DOHH2 (cell line): ENCODE results near the gene URB1.

ENCODE experiments used
- EZH2phosphoT487 ChIP-seq: fragments of 200-600 bp; sonication (generic); IDR thresholded peaks from 2 replicates; pipeline ENCODE4 v1.6.1; 2017; ENCODE audit warnings: borderline replicate concordance, mild to moderate bottlenecking, antibody characterized with exemption, low read length, moderate library complexity, mixed read lengths
- TF ChIP-seq, protein P1 (sequence below): fragments of 200-600 bp; sonication (generic); IDR thresholded peaks from one replicate; pipeline ENCODE4 v1.5.1; 2014; ENCODE audit warnings: antibody characterized with exemption, mild to moderate bottlenecking, low read depth, low read length; ENCODE audit not compliant: poor library complexity, severe bottlenecking

DNA sequence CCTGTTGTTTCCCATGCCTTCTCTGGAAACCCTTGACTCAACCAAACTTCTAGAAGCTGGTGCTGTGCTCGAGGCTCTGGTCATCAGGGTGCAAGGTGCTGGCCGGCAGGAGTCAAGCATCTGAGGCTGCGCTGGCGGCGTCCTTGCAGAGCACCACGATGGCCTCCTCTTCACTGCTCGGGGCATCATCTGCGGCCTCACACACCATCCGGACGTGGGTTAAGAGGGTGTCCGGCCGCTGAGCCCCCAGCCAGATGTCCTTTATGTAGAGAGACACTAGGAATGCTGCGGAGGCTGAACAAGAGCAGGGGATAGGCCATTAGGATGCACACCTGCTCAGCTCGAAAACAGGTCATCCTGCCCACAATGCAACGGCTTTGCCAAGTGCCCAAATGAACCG, 78.0 kb downstream of the URB1 start:
- TF ChIP-seq, protein P1, sequence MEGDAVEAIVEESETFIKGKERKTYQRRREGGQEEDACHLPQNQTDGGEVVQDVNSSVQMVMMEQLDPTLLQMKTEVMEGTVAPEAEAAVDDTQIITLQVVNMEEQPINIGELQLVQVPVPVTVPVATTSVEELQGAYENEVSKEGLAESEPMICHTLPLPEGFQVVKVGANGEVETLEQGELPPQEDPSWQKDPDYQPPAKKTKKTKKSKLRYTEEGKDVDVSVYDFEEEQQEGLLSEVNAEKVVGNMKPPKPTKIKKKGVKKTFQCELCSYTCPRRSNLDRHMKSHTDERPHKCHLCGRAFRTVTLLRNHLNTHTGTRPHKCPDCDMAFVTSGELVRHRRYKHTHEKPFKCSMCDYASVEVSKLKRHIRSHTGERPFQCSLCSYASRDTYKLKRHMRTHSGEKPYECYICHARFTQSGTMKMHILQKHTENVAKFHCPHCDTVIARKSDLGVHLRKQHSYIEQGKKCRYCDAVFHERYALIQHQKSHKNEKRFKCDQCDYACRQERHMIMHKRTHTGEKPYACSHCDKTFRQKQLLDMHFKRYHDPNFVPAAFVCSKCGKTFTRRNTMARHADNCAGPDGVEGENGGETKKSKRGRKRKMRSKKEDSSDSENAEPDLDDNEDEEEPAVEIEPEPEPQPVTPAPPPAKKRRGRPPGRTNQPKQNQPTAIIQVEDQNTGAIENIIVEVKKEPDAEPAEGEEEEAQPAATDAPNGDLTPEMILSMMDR: no peak
- TF ChIP-seq EZH2phosphoT487: no peak
